HG03439 (cell line): Measurements from ENCODE around the gene NMNAT3.

Source experiments
- ATAC-seq: cut with Tn5 transposase; IDR thresholded peaks from one replicate; pipeline ENCODE4 v1.9.1; 2021; ENCODE audit warnings: mild to moderate bottlenecking, moderate library complexity; ENCODE audit not compliant: unreplicated experiment

The NMNAT3 gene

DNA sequence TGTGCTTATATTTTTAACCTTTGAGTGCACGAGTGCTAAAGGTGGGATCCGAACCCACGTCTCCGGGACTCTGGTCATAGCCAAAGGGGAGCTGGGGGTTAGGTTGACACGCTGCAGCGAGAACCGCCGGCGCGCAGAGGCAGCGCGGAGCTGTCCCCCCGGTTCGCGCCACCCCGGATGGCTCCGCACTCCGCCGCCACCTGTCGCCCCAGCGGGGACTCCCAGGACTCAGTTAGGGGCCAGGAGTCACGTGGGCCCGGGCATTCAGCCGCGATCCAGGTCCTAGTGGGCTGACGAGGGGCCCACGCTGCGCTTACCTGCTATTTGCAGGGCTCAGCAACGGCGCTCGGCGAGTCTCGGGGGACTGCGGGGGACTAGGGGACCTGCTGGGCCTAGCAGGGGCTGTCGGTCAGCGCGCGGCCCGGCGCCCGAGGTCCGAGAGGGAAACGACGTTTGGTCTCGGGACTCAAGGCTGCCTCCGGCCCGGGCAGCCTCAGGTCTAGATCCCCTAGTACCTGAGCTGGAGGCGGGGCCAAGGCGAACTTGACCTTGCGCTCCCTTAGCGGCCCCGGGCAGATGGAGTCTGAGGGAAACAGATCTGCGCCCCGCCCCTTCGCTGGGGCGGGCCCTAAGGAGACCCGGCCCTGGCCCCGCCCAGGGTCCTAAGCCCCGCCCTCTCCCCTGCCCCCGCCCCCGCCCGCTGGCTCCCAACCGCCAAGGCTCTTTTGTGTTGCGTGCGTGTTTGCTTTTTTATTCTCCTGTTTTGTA is at the start of gene NMNAT3:
TSS of gene NMNAT3 (minus strand) at position 585 of the 768 bp plus-strand sequence. CDS start 50,248 bp downstream, outside the sequence.
- peak; percentile 98 for ATAC-seq

DNA sequence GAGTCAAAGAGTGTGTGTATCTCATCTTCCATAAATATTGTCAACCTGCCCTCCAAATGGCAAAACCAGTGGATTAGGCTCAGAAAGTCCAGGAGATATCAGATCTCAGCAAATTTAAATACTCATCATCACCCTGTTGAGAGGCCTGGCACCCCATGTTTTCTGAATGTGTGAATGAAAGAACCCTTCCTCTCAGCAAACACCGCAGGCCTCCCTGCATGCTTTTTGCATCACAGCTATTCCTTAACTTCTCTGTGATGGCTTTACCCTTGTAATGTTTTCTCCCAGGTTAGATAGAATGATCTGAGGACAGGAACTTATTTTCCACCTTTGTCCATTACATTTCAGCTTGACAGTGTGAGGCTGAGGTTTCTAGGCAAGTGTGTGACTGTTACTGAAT is 43.6 kb upstream of the NMNAT3 start:
- ATAC-seq, result no peak

DNA sequence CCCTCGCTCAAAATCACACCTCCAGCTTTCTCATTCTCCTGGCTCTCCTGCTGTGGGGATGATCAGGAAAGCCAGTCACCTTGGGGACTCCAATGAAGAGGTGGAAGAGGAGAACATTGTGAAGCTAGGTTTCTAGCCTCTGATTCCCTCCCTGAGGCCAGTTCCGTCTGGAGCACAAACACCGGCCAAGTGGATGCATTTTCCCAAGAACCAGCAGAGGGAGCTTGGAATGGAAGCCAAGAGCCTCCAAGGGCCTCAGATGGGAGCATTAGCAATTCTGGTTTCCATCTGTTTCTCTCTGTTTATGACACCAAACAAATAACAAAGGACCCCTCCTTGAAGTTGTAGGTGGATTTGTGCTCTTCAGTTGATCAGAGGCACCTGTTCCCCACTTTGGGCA is 40.6 kb upstream of the NMNAT3 start:
- no peak for ATAC-seq

DNA sequence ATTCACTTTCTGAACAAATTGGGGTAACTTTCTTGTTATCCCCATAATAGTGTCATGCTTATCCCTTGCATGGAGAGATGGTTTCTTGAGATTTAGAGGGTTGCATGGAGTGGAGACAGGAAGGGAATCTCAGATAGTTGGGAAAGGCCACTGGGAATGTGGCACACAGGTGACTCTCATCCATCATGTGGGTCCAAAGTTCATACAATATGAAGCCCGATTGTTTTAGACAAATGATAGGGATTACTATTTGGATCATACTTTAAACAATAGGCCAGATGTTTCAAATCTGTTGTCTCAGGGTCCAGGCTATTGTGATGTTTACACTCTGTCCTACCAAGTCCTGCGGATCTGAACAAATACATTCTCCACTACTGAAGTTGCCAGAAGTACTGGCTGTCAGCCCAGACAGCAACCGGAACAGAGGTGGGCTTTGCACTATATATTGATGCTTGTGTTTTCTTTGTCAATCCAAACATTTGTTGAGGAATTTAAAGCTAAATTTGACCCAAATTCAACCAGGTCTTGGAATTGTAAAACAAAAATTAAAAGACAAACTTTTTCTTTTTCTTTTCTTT is 39.2 kb upstream of the NMNAT3 start:
- no peak for ATAC-seq

DNA sequence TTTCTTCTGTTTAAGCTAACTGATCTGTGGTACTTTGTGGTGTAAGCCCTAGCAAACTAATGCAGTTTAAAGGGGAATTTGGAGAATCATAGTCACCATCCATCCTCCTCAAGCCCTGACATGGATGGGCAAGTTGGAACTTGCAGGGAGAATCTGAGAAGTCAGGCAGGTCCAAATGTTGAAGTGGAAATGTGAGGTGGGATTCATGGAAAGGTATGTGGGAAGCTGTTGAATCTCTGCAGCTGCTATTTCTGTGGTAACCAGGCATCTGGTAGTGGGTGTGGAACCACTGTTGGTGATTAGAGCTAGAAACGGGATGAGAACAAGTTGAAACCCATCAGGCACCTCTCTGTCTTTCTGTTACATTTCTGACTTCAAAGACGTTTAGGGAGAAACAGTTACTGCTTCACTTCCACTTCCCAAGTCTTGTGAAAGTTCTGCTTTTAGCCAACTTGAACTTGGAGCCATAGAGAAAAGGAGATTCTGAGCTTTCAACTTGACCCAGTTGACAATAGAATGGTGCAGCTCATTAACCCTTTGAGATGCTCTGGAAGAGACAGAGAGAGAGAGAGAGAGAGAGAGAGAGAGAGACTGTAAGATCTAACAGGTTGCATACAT is 38.1 kb upstream of the NMNAT3 start:
- no peak for ATAC-seq

DNA sequence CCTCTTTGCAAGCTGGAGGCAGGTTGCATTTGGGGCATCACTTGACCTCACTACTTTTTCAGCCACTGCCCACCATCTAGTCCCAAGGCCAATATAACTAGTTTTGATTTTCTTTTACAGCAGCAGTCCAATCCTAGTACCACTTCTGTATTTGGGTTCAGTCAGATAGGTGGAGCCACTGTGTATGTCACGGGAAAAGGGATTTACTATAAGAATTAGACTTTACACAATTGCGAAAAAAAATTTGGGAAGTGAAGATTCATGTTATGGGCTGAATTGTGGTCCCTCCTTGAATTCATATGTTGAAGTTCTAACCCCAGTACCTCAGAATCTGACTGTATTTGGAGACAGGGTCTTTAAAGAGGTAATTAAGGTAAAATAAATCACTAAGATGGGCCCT is 37.4 kb upstream of the NMNAT3 start:
- ATAC-seq, result no peak

DNA sequence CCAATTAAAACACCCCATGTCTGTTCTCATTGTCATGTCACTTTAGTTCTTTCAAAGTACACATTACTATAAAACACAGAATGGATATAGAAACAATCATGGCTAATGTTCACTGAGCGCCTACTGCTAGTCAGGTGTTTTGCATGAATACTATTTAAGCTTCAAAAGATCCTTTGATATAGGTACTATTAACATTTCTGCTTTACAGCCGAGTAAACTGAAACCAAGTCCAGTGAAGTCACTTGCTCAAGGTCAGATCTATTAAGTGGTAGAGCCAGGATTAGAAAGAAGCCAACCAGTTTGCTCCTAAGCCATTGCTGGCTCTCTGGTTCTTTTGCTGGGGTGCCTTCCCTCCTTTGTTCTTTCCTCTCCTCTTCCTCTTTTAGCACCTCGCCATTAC is 32.4 kb upstream of the NMNAT3 start:
- ATAC-seq, result no peak

DNA sequence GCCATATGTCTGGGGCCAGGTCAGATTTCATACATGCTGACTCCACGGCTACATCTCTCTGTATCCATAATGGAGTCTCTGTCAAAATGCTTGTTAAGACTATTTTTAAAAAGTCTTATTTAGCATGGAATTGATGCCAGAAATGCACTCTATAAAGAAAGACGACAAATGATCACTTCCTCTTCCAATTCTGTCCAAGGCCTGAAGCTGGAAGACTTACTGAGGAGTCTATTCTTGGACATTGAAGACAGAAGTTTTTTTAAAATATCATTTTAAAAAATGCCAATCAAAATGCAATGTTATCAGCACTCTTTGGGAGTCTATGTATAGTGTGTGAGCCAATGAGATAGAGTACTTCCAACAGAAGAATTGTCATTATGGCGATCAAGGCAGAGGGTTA is 27.9 kb upstream of the NMNAT3 start:
- no peak for ATAC-seq

DNA sequence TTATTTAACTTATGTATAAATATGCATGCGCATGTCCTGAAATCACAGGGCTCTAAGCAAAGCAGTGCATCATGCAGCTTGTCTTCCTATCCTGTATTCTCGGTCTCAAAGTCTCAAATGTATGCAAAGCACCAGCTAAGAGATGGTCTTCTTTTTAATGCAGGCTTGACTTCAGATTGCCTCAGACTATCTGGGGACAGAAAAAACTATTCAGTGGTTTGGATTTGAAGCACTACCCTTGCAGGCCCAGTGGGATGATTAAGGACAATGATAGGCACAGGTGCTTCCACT is 18.5 kb upstream of the NMNAT3 start:
- ATAC-seq, result no peak

DNA sequence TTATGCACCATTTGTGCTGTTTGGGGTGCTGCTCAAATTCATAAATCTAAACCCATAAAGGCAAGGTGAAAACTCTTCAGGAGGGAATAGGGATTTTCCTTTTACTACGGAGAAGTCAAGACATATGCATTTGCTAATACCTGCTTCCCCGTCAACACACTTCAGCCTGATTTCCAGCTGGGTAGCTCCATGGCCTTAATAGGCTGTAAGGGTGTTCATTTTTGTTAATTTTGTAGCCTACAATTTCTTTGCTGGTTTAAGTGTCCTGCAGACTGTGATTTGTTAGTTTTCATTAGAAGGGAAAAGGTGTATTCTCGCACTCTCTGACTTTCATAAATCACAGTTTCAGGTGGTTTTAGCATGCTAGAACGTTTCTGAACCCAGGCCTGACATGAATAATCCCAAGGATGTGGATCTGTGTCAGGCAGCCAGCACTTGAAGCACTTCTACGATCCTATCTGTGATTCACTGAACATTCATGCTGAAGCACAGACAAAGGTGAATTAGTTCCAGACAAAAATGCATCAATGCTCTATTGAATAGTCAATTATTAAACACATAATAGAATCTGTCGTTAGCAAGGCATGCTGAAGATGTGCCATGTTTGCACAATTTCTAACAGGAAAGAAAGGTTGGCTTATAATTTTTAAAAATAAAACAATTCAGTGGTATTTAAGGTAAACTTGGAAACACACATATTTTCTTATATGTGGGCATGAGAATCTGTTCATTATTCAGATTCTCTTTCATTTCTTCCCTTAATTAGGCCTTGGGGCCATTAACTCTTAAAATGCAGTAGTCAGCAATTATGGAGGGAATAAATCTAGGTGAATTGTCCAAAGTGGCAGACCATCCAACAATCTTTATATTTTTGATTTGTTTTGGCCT is 17.9 kb upstream of the NMNAT3 start:
- no peak for ATAC-seq

DNA sequence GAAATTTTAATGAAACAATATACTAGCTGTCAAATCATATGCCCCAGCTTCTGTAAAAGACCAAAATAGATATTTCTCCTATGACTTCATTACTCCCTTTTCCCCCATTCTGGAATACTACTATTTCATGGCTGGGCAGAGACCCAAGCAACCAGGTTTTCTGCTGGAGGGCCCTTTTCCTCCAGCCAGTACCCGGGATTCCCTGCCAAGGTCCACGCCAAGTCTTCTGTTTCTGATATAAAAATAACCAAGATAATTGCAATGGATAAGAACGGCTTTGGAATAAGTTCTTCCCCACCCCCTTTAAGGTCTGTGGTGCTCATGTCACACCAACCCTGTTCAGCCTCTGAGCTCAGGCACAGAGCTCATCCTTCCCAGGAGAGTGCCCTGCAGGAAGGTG is 17.2 kb upstream of the NMNAT3 start:
- no peak for ATAC-seq

DNA sequence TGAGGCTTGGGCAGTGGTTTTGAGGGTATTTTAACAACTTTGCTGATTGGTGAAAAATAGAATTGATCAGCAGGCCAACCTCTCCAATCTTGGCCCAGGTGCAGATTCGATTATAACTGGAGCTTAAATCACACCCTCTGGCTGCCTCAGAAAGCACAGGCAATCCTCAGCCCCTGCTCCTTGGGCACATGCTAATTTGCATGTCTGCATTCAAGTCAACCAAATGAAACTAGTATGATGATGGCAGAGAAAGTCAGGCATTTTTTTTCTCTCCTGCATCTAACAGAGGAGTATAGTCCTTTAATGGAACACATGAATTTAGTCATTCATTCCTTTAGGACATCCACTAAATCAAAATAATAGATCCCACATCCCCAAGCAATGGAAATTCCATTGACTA is 16.8 kb upstream of the NMNAT3 start:
- no peak for ATAC-seq

DNA sequence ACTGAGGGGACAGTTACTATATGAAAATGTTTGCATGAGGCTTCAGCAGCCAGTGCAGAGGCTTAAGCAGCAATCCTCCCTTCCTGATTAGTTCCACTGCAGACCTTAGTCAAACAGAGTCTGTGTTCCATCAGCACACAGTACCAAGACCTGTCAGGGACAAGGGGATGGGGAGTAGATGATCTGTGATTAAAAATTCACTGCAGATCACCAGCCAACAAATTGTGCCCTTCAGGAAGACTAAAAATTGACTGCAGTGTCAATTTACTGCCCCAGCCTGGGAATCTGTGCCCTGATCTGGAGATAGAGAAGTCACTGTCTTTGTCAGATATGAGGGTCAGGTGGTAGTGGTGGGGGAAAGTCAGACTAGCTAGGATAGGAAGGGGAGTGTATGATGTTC is 13.8 kb upstream of the NMNAT3 start:
- no peak for ATAC-seq

DNA sequence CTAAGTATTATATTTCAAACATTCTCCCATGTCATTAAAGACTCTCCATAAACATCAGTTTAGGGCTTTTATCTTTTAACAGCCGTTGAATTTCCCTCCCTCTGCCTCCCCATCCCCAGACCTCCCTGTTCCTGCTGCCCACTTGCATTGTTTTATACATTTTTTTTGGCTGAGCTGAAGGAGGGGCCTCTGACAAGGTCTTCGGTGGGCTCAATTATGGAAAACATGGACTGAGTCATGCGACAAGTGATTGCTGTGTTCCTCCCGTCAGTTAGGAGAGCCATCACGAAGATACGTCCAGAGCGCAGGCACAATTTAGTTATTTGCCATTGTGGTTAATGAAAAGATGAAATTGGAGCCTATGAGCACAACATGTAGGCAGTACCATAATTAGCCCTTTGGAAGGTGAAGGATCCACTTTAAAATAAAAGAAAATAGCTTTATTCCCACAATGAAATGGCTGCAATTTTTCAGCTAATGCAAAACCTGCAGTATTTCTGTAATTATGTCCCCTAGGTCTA is 12.0 kb upstream of the NMNAT3 start:
- no peak for ATAC-seq

DNA sequence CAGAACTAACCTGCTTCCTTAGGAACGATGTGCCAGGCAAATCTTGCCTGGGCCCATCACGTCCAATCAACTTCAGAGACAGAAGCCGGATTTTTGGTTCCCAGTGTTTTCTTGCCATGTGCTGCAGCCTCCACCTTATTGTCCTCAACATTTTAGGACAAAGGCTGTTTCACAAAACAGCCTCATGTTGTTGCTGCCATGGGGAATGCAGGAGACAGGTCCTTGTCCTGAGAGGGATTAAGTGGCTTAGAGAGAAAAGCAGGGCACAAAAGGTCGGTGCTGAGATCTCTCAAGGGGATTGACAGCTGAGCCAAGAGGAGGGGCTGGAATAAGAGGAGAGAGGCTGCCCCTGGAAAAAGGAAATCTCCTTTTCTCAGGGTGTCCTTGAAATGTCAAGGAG is 11.3 kb upstream of the NMNAT3 start:
- no peak for ATAC-seq

DNA sequence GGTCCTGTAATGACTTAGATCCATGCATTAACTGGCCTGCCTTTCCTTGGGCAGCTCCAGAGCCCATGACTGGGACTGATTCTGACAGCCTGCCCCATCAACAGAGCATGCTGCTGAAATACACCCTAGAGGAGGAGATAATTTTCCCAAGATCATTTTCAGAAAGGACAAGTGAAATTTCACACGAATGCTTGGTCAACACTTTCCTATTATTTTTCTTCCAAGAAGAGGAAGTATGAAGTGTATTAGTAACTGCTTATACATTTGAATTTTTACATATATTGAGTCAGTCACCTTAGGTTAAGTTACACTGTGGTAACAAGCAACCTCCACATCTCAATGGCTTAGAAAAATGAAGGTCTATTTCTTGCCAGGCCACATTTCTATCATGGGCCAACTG is 9.7 kb upstream of the NMNAT3 start:
- ATAC-seq, result no peak

DNA sequence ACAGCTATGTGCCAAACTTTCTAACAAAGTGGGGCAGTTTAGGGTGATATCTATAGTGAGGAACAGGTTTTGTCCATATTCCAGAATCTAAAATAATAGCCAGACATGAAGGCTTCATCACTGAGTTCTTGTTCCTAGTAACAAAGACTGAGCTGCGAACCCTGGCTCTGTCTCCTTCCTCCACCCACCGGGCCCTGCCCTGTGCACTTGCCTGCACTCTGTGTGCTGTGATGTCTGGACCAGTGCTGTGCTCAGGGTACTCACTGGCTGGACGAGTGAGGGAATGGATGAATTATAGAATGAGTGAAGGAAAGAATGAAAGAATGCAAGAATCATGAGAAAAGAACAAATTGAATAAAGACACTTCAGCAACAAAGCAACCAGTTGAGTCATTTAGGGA is 8.9 kb upstream of the NMNAT3 start:
- ATAC-seq, result no peak

DNA sequence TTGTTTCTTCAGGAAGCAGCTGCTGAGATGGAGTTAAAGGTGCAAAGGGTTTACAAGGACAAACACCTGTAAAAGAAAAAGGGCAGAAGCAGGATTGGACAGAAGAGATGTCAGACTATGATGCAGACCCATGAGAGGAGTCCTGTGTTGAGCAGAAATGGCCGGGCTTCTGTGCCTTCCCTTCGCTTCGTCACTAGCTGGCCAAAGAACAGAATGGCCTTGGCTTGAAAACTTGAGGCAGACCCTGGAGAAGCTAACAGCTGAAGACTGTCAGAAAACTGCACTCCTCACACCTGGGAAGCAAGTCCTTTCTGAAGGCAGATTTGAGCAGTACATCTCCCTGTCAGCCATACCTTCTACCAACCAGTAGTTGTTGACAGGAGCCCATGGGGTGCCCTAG is 8.4 kb upstream of the NMNAT3 start:
- no peak for ATAC-seq

DNA sequence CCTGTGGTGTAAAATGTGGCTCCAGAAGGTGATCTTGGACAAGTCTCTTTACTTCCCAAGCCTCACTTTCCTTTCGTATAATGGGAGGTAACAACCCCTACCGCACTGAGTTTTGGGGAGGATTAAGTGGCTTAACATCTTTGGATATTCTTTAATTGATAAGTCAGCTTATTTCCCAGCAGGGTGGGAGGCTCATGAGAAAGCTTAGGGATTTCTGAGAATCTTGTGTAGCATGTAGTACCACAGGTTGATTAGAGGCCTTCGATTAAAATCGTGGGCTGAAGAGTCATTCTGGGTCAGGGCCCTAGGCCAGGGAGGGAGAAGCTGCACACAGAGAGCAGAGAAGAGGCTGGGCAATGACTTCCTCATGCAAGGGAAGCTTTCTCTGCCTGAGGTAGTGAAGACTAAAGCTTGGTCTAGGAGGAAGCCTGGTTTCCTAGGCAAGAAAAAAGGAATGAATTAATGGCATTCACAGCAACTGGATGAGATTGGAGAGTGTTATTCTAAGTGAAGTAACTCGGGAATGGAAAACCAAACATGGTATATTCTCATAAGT is 1.5 kb upstream of the NMNAT3 start:
- no peak for ATAC-seq

DNA sequence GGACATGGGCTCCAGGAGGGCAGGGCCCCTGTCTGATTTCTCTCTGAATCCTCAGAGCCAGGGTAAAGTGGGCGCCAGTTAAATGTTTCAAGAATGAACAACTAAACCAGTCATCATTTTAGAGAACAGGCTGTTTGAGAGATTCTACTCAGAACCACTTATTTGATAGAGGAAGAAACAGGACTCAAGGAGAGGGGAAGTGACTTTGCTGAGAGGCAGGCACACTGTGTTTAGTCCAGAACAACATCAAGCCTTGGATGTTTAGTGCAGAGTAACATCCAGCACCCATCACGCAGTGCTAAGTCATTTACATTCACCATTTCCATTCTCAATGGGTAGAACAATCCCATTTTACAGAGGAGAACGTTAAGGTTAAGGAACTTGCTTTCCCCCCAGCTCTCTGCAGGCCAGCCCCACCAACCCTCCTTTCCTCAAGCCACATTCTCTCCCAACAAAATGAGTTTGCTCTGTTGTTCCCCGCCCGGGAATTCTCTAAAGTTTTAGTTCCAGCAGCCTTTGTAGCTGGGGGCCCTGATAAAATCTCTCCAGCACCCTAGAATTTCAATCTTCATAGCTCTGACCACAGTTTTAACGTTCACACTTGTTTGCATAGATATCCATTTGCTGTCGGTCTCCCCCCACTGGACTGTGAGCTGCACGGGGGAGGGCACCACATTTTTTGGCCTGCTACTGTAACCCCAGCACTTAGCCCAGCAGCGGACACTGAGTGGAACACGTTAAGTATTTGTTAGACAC is 962 bp downstream of the NMNAT3 start:
- peak; percentile 2 for ATAC-seq
